ENCODE measurements around the gene FAM151B. TPM values are rescaled to one million over a fixed set of nuclear protein-coding genes. Genes with fewer than 3 reads are reported as not detected.

FAM151B gene
- total and polyA plus RNA-seq, 2 of the 13 experiments (the other 11 are each of a cell fraction or from before 2014, with no cell fraction given), result 0.61 to 1.0 TPM

Other genes with a start within 250 kb of the FAM151B start
- gene SERINC5, start 232.1 kb upstream of the FAM151B start, total RNA-seq (2016; rRNA removed; fragmentation: Illumina TruSeq; extraction: Trizol), result 22.8 and 23.1 TPM in 2 replicates
- gene SERINC5, start 232.1 kb upstream of the FAM151B start, polyA plus RNA-seq (2011; rRNA removed), result 17.3 TPM in 2 replicates
- gene SPZ1, start 168.1 kb upstream of the FAM151B start, total RNA-seq (2016; rRNA removed; fragmentation: Illumina TruSeq; extraction: Trizol), result not detected in 2 replicates
- gene SPZ1, start 168.1 kb upstream of the FAM151B start, polyA plus RNA-seq (2011; rRNA removed), result not detected in 2 replicates
- 33.3 and 55.7 TPM in 2 replicates for gene ZFYVE16, start 80.0 kb upstream of the FAM151B start, total RNA-seq (2016; rRNA removed; fragmentation: Illumina TruSeq; extraction: Trizol)
- gene ZFYVE16, start 80.0 kb upstream of the FAM151B start, polyA plus RNA-seq (2011; rRNA removed), result 9.3 and 9.5 TPM in 2 replicates
- 0.04 and 0.06 TPM in 2 replicates for gene ANKRD34B, start 82.2 kb downstream of the FAM151B start, total RNA-seq (2016; rRNA removed; fragmentation: Illumina TruSeq; extraction: Trizol)
- gene ANKRD34B, start 82.2 kb downstream of the FAM151B start, polyA plus RNA-seq (2011; rRNA removed), result 0.01 TPM in 1 of 2 replicates, not detected in the other
- gene MSH3, start 166.6 kb downstream of the FAM151B start, total RNA-seq (2016; rRNA removed; fragmentation: Illumina TruSeq; extraction: Trizol), result 16.4 and 19.6 TPM in 2 replicates
- 2.9 and 4.0 TPM in 2 replicates for gene MSH3, start 166.6 kb downstream of the FAM151B start, polyA plus RNA-seq (2011; rRNA removed)
- 59.0 and 77.6 TPM in 2 replicates for gene DHFR, start 166.9 kb downstream of the FAM151B start, total RNA-seq (2016; rRNA removed; fragmentation: Illumina TruSeq; extraction: Trizol)
- gene DHFR, start 166.9 kb downstream of the FAM151B start, polyA plus RNA-seq (2011; rRNA removed), result 15.4 and 22.8 TPM in 2 replicates

Data from HepG2 (cell line).